GM19438 (cell line): Measurements from ENCODE around the gene ULK4.

Source experiments
- ATAC-seq: cut with Tn5 transposase; IDR thresholded peaks from one replicate; pipeline ENCODE4 v1.9.1; 2021; ENCODE audit warnings: low read depth; ENCODE audit not compliant: unreplicated experiment

ULK4 gene

GRCh38 chr3:41243183-41243582 is 718.7 kb downstream of the ULK4 start:
- ATAC-seq: no peak

GRCh38 chr3:41241800-41242571 is 719.9 kb downstream of the ULK4 start:
- ATAC-seq: no peak

GRCh38 chr3:41241161-41241560 is 720.7 kb downstream of the ULK4 start:
- ATAC-seq: no peak

GRCh38 chr3:41239587-41239986 is 722.3 kb downstream of the ULK4 start:
- no peak for ATAC-seq

GRCh38 chr3:41237907-41238306 is 724.0 kb downstream of the ULK4 start:
- ATAC-seq: no peak

GRCh38 chr3:41236228-41236627 is 725.7 kb downstream of the ULK4 start:
- ATAC-seq: no peak

- no peak for ATAC-seq
Measured at GRCh38 chr3:41234823-41235721, 726.8 kb downstream of the ULK4 start.

GRCh38 chr3:41224120-41224806 is 737.6 kb downstream of the ULK4 start:
- no peak for ATAC-seq

- ATAC-seq: no peak
Measured at GRCh38 chr3:41223691-41224090, 738.2 kb downstream of the ULK4 start.

GRCh38 chr3:41223078-41223477 is 738.8 kb downstream of the ULK4 start:
- ATAC-seq: no peak

GRCh38 chr3:41222501-41222900 is 739.4 kb downstream of the ULK4 start:
- ATAC-seq: no peak

GRCh38 chr3:41222012-41222411 is 739.9 kb downstream of the ULK4 start:
- no peak for ATAC-seq

GRCh38 chr3:41220906-41221677 is 740.8 kb downstream of the ULK4 start:
- ATAC-seq: no peak

GRCh38 chr3:41219424-41219823 is 742.5 kb downstream of the ULK4 start:
- no peak for ATAC-seq

GRCh38 chr3:41216993-41217392 is 744.9 kb downstream of the ULK4 start:
- no peak for ATAC-seq

- no peak for ATAC-seq
Measured at GRCh38 chr3:41216422-41216821, 745.5 kb downstream of the ULK4 start.

- ATAC-seq: no peak
Measured at GRCh38 chr3:41213588-41213987, 748.3 kb downstream of the ULK4 start.

- no peak for ATAC-seq
Measured at GRCh38 chr3:41212088-41212487, 749.8 kb downstream of the ULK4 start.

- ATAC-seq: no peak
Measured at GRCh38 chr3:41210966-41211365, 750.9 kb downstream of the ULK4 start.

- no peak for ATAC-seq
Measured at GRCh38 chr3:41209646-41210045, 752.3 kb downstream of the ULK4 start.
